ENCODE data around the gene CNST. TPM values are rescaled to one million over a fixed set of nuclear protein-coding genes. Genes with fewer than 3 reads are reported as not detected.
"Not testable (repeated sequence)": the region's sequence is repeated elsewhere in the genome, so short reads cannot be mapped to it uniquely, and the experiment has no call there.

Gene CNST
- total RNA-seq, 4 donors from 2014 or later, result 21.2 to 31.2 (median 28.4) TPM

DNA sequence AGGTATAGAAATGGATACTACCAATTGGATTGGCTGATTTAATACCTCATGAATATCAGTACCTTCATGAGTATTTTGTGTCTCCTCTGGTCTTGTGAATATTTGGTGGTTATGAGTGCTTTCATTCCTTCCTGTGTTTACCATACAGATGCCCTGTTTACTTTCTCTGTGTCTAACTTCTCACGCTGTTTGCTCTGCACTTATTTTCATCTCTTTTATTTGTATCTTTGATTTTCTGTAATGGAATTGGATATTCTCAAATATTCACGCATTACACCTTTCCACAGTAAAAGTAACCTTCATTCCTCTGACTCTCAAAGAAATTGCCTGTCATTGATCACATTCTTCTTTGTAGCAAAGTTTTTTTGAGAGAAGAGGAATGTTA lies 16.8 kb downstream of the CNST start:
- DNase-seq (ENCODE audit: low spot score in 2 of 2), result no peak
- TF ChIP-seq, protein P1, sequence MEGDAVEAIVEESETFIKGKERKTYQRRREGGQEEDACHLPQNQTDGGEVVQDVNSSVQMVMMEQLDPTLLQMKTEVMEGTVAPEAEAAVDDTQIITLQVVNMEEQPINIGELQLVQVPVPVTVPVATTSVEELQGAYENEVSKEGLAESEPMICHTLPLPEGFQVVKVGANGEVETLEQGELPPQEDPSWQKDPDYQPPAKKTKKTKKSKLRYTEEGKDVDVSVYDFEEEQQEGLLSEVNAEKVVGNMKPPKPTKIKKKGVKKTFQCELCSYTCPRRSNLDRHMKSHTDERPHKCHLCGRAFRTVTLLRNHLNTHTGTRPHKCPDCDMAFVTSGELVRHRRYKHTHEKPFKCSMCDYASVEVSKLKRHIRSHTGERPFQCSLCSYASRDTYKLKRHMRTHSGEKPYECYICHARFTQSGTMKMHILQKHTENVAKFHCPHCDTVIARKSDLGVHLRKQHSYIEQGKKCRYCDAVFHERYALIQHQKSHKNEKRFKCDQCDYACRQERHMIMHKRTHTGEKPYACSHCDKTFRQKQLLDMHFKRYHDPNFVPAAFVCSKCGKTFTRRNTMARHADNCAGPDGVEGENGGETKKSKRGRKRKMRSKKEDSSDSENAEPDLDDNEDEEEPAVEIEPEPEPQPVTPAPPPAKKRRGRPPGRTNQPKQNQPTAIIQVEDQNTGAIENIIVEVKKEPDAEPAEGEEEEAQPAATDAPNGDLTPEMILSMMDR (IDR thresholded peaks at IDR 0.05), result no peak
- intact Hi-C loops (cut with DNase I; ENCODE audit: low total_unique reads), result no loop called here
- 85 to 97% methylated on average over 2 of the region's 2 CpGs for WGBS, 2 donors
- H3K4me3 ChIP-seq (ENCODE audit: low read depth, poor library complexity, severe bottlenecking), result no peak overlapping the region

- 74 to 76% methylated on average over 6 of the region's 6 CpGs for WGBS, 2 donors
- TF ChIP-seq, protein P1 (IDR thresholded peaks at IDR 0.05), result no peak
- no peak for TF ChIP-seq POLR2A (IDR thresholded peaks at IDR 0.05)
- intact Hi-C loops (cut with DNase I; ENCODE audit: low total_unique reads), result no loop called here
- DNase-seq (ENCODE audit: low spot score in 2 of 2), result peak in 1 of 2 donors; percentile 64
- no peak overlapping the region for H3K4me3 ChIP-seq (ENCODE audit: low read depth, poor library complexity, severe bottlenecking)
Observed at GRCh38 chr1:246583448-246584185, 17.4 kb downstream of the CNST start.

GRCh38 chr1:246587032-246587431 lies 20.8 kb downstream of the CNST start:
- TF ChIP-seq, protein P1 (IDR thresholded peaks at IDR 0.05), result no peak
- no peak for TF ChIP-seq POLR2A (IDR thresholded peaks at IDR 0.05)
- WGBS, 2 donors, result 75 to 84% methylated on average over 3 of the region's 3 CpGs
- H3K4me3 ChIP-seq (ENCODE audit: low read depth, poor library complexity, severe bottlenecking), result no peak overlapping the region
- DNase-seq (ENCODE audit: low spot score in 2 of 2), result no peak
- intact Hi-C loops (cut with DNase I; ENCODE audit: low total_unique reads), result no loop called here

DNA sequence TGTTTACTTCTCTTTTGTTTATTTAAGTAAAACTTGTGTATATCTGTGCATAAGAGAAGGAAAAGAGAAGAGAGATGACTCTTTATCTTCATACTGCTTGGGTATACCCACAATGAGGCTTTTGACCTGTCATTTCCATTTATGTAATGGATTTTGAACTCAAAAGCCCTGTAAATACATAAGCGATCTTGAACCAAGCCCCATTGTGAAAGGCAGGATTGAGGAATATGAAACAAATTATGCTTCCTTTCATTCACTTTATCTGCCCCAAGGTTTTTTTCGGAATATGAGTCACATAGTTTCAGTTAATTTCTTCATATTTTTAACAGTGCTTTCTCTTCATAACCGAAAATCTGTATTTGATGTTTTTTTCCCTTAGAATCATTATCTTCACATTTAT lies 21.4 kb downstream of the CNST start:
- TF ChIP-seq, protein P1 (IDR thresholded peaks at IDR 0.05), result no peak
- TF ChIP-seq POLR2A (IDR thresholded peaks at IDR 0.05), result no peak
- DNase-seq (ENCODE audit: low spot score in 2 of 2), result no peak
- WGBS, 2 donors, result 20% methylated on average over 3 of the region's 3 CpGs
- intact Hi-C loops (cut with DNase I; ENCODE audit: low total_unique reads), result no loop called here
- no peak overlapping the region for H3K4me3 ChIP-seq (ENCODE audit: low read depth, poor library complexity, severe bottlenecking)

GRCh38 chr1:246588159-246588721 lies 22.0 kb downstream of the CNST start:
- WGBS, 2 donors, result 46 to 53% methylated on average over 2 of the region's 2 CpGs
- intact Hi-C loops (cut with DNase I; ENCODE audit: low total_unique reads), result no loop called here
- TF ChIP-seq, protein P1 (IDR thresholded peaks at IDR 0.05), result no peak
- TF ChIP-seq POLR2A (IDR thresholded peaks at IDR 0.05), result no peak
- no peak for DNase-seq (ENCODE audit: low spot score in 2 of 2)
- no peak overlapping the region for H3K4me3 ChIP-seq (ENCODE audit: low read depth, poor library complexity, severe bottlenecking)

- H3K4me3 ChIP-seq (ENCODE audit: low read depth, poor library complexity, severe bottlenecking); intact Hi-C loops (cut with DNase I; ENCODE audit: low total_unique reads); DNase-seq (ENCODE audit: low spot score in 2 of 2): not testable (repeated sequence)
- 96 to 98% methylated on average over 10 of the region's 10 CpGs for WGBS, 2 donors
Observed at GRCh38 chr1:246589919-246590318, 23.7 kb downstream of the CNST start.

Measured in lower leg skin (tissue), 4 donors.